Lower leg skin (tissue), 4 donors: ENCODE measurements around the gene RASA3. TPM values are rescaled to one million over a fixed set of nuclear protein-coding genes. Genes with fewer than 3 reads are reported as not detected.

ENCODE experiments used
- DNase-seq, 2 donors: peaks; one replicate each; pipeline ENCODE4 v3.0.0-alpha.2; 2019; ENCODE audit warnings: low spot score in 2 of 2
- H3K4me3 ChIP-seq: fragments of 200-600 bp; sonication (generic); 2 replicates; pipeline ENCODE4 v1.5.1; 2017; ENCODE audit warnings: mild to moderate bottlenecking, low read depth; ENCODE audit not compliant: poor library complexity, severe bottlenecking
- CTCF ChIP-seq, 3 donors: fragments of 450-650 bp; IDR thresholded peaks; one replicate each; pipeline ENCODE4 v1.5.1; 2016; ENCODE audit warnings: antibody characterized with exemption in 3 of 3, mild to moderate bottlenecking in 3 of 3, moderate library complexity in 2 of 3
- POLR2A ChIP-seq, 2 donors: fragments of 450-650 bp; IDR thresholded peaks; one replicate each; pipeline ENCODE4 v1.6.1; 2016 to 2017; ENCODE audit warnings: antibody characterized with exemption in 2 of 2, mild to moderate bottlenecking in 1 of 2, moderate library complexity in 1 of 2
- WGBS, 2 donors: methylation state at CpG; one replicate each; pipeline ENCODE4 v1.1.5; 2018; 5-methylcytosine and 5-hydroxymethylcytosine counted together
- intact Hi-C: fragments of 100-400 bp; cut with DNase I; formaldehyde crosslinking; loops from one replicate; pipeline ENCODE4 v1.15.0; 2023; ENCODE audit warnings: low total_unique reads
- total RNA-seq, 4 donors: library from RNA; depleted of rRNA; stranded (reverse); fragments of >200 nt; gene quantifications; one replicate each; pipeline ENCODE4 v1.1.0, GENCODE V29; 2016

The RASA3 gene
- total RNA-seq, 4 donors from 2014 or later = 12.9 to 30.5 (median 24.2) TPM

GRCh38 chr13:114122127-114122511, 10.3 kb downstream of the RASA3 start:
- TF ChIP-seq CTCF (IDR thresholded peaks at IDR 0.05) = no peak
- TF ChIP-seq POLR2A (IDR thresholded peaks at IDR 0.05) = no peak
- intact Hi-C loops = no loop called here
- no peak for DNase-seq
- whole genome bisulfite sequencing, 2 donors = 78 to 85% methylated on average over 5 to 9 of the region's 11 CpGs
- no peak overlapping the region for H3K4me3 ChIP-seq

- intact Hi-C loops = no loop called here
- 86 to 90% methylated on average over 17 to 23 of the region's 24 CpGs for WGBS, 2 donors
Observed at GRCh38 chr13:114121496-114122126, 10.8 kb downstream of the RASA3 start.

GRCh38 chr13:114121031-114121430, 11.4 kb downstream of the RASA3 start:
- H3K4me3 ChIP-seq = no peak overlapping the region
- WGBS, 2 donors = 77 to 85% methylated on average over 12 of the region's 12 CpGs
- no peak for TF ChIP-seq POLR2A (IDR thresholded peaks at IDR 0.05)
- TF ChIP-seq CTCF (IDR thresholded peaks at IDR 0.05) = no peak
- intact Hi-C loops = no loop called here
- DNase-seq = no peak

More at GRCh38 chr13:114121496-114122126, 10.8 kb downstream of the RASA3 start:
- H3K4me3 ChIP-seq = no peak overlapping the region
- DNase-seq = no peak
- TF ChIP-seq CTCF (IDR thresholded peaks at IDR 0.05) (no peak), POLR2A (IDR thresholded peaks at IDR 0.05) (no peak)

GRCh38 chr13:114120591-114121011, 11.8 kb downstream of the RASA3 start:
- TF ChIP-seq POLR2A (IDR thresholded peaks at IDR 0.05) (no peak), CTCF (IDR thresholded peaks at IDR 0.05) (no peak)
- no peak for DNase-seq

GRCh38 chr13:114119196-114119595, 13.2 kb downstream of the RASA3 start:
- TF ChIP-seq CTCF (IDR thresholded peaks at IDR 0.05) (no peak), POLR2A (IDR thresholded peaks at IDR 0.05) (no peak)
- no peak overlapping the region for H3K4me3 ChIP-seq
- WGBS, 2 donors = 8 to 11% methylated on average over 11 to 14 of the region's 14 CpGs
- no peak for DNase-seq
- intact Hi-C loops = no loop called here

More at GRCh38 chr13:114120591-114121011, 11.8 kb downstream of the RASA3 start:
- intact Hi-C loops = no loop called here
- H3K4me3 ChIP-seq = no peak overlapping the region
- 40 to 46% methylated on average over 10 of the region's 10 CpGs for WGBS, 2 donors
